G401 (cell line): Measurements from ENCODE around the gene STX1B. TPM values are rescaled to one million over a fixed set of nuclear protein-coding genes. Genes with fewer than 3 reads are reported as not detected.
"Not testable (repeated sequence)": the region's sequence is repeated elsewhere in the genome, so short reads cannot be mapped to it uniquely, and the experiment has no call there.

Experiments
- DNase-seq: peaks from one replicate; pipeline ENCODE4 v3.0.0-alpha.2; 2015; ENCODE audit warnings: low spot score
- in situ Hi-C: cut with HindIII; loops from 2 replicates; pipeline ENCODE4 v1.10.0; 2016; ENCODE audit warnings: low sequenced_read_pairs, mixed read lengths
- total RNA-seq: library from RNA; depleted of rRNA; stranded (reverse); fragments of >200 nt; shearing (Covaris generic); gene quantifications from 2 replicates; pipeline ENCODE4 v1.2.3, GENCODE V29; 2014

The STX1B gene
- total RNA-seq, 1 experiment from 2014 or later: 0.37 TPM

DNA sequence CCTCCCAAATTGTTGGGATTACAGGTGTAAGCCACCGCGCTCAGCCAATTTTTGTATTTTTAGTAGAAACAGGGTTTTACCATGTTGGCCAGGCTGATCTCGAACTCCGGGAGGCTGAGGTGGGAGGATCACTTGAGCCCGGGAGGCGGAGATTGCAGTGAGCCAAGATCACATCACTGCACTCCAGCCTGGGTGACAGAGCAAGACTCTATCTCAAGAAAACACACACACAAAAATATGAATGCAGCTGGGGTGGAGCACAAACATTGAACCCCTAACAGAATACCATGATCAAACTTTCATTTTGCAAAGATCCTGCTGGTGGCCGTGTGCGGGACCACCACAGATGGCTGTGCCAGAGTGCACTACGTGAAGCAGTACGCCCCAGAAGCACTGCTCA lies 7.3 kb upstream of the STX1B start:
- DNase-seq, in situ Hi-C loops: not testable (repeated sequence)

DNA sequence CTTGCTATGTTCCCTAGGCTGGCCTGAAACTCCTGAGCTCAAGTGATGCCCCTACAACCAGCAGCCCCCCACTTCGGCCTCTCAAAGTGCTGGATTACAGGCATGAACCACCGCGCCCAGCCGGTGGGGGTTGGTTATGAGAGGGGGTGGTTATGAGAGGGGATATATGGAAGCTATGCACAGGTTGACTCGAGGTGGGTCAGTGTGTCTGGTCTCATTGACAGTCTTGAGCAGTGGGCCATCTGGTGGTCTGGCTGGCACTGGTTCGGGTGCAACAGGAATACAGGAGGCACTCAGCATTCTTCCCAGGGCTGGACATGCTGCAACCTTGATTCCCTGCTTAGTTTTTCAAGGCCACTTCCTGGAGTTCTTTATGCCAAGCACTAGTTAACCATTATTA lies 5.6 kb upstream of the STX1B start:
- no peak for DNase-seq
- in situ Hi-C loops: no loop called here

DNA sequence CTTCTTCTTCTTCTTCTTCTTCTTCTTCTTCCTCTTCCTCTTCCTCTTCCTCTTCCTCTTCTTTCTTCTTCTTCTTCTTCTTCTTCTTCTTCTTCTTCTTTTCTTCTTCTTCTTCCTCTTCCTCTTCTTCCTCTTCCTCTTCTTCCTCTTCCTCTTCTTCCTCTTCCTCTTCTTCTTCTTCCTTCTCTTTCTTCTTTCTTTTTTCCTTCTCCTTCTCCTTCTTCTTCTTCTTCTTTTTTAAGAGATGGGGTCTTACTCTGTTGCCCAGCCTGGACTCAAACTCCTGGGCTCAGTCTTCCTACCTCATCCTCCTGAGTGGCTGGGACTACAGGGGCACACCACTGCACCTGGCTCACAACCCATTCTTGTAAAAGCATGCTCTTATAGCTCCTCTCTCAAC lies 2.9 kb upstream of the STX1B start:
- in situ Hi-C loops, DNase-seq: not testable (repeated sequence)

DNA sequence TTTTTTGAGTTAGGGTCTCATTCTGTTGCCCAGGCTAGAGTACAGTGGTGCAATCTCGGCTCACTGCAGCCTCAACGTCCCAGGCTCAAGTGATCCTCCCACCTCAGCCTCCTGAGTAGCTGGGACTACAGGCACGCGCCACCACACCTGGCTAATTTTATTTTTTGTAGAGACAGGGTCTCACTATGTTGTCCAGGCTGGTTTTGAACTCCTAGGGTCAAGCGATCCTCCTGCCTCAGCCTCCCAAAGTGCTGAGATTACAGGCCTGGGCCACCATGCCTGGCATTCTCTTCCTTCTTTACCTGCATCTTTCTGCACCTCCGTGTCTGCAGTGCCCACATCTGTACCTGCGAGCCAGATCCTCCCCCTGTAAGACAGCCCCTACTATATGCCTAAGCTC lies 1.4 kb upstream of the STX1B start:
- DNase-seq, in situ Hi-C loops: not testable (repeated sequence)

DNA sequence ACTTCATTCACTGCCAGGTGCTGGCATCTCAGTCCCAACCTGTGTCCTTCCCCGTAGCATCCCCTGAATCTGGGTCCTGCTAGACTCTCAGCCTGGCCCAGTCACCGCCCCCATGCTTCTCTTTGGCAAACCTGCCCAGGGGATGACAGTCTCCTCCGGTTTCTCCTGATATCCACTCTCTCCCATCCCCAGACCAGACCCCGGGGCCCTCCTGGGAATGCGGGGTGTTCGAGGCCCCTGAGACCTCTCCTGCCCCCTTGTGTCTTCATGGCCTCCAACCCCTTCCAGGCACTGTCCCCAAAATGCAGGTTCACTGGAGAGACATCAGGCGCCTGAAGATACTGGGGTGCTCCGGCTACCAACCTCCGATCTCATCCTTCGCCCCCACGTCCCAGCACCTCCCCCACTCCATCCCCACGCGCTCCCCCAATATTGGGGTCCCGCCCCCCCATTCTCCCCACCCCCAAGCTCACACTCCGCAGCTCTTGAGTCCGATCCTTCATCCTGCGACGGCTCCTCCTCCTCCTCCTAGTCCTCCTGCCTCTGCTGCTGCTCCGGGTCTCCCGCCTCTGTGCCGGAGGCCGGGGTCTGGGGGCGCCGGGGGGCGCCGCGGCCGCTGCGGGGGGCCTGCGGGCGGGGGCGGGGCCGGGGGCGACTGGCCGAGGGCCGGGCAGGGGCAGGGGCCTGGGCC lies 399 bp downstream of the STX1B start:
- in situ Hi-C loops: no loop called here
- peak; percentile 57 for DNase-seq

DNA sequence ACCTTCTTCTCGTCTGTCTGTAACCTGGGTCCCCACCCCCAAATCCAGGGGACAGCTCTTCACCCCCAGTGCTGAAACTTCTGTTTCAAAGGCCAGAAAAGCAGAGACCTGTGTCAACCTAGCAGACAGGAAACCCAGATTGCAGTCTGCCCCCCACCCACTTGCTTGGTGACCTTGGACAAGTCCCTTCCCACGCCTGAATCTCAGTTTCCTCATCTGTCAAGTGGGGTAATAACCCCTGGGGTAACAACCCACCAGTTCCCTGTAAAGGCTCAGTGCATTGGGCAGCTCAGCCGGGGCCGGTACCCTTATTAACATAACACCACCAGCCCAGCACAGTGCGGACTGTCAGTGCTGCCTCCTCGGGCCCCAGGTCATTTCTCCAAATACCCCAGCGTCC lies 1.3 kb downstream of the STX1B start:
- in situ Hi-C loops: no loop called here
- DNase-seq: no peak

DNA sequence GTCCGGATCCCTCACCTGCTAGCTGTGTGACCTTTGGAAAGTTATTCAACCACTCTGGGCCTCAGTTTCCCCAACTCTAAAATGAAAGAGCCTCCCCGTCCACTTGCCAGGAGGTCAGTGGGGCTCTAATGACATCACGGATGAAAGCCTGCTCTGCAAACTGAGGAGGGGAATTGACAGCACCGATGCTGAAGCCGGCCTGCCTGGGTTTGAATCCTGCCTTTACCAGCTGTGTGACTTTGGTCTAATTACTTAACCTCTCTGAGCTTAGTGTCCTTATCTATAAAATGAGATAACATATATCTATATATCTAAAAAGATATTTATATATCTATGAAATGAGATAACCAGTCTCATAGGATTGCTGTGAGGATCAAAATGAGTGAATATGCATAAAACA lies 1.9 kb downstream of the STX1B start:
- in situ Hi-C loops: no loop called here
- DNase-seq: no peak

DNA sequence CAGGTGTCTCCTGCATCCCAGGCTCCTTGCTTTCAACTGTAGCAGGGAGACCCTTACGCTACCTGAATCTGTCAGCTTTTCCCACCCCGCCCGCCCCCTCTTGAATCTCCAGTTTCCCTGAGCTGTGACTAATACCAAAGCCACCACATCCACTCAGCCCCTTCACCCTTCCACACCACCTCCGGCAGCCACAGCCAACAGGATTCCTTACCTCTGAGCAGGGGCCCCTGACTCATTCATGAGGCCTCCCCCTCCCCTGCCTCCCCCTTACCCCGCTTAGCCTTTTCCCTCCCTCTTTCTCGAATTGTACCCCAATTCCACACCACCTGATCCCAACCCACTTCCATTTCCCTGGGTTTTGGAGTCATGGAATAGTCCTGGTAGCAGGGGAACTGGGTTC lies 2.3 kb downstream of the STX1B start:
- DNase-seq: no peak
- in situ Hi-C loops: no loop called here

DNA sequence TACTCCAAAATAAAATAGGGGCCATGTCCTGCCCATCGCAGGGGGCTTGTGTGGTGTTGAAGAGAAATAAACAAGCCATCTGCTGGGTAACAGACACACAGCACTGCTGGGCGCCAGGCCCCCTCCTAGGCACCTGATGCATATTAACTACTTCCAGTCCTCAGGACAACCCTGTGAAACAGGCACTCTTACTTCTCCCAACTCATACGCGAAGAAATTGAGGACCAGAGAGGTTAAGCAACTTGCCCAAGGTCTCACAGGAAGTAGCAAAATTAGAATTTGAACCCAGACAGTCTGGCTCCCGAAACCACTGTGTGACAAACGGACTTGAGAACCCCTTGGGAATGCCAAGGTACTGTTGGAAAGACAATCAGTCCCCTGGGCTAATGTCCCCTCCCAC lies 2.8 kb downstream of the STX1B start:
- DNase-seq: no peak
- in situ Hi-C loops: no loop called here

DNA sequence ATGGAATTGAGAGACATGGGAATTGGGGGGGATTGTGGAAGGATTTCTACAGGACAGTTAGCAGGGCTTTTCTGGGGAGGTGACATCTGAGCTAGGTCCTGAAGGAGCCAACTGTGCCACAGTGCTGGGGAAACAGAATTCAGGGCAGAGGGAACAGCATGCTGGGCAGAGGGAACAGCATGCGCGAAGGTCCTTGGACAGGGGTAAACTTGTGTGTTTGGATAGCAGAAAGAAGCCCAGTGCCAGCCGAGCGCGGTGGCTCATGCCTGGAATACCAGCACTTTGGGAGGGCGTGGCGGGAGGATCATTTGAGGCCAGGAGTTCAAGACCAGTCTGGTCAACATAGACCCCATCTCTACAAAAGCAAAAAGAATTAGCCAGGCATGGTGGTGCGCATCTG lies 3.8 kb downstream of the STX1B start:
- in situ Hi-C loops: no loop called here
- DNase-seq: no peak

DNA sequence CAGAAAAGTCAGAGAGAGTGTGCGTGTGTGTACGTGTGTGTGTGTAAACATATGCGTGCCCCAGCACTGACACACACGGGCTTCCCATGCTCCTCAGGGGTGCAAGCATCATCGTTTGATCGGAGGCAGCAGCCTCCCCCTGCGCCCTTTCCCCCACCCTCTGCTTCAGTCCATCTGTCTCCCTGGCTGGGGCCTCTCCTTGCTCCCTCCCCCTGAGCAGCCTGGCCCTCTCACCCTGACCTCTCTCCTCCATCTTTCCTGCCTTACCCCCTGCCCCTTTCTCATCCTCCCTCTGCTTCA lies 4.4 kb downstream of the STX1B start:
- DNase-seq: peak; percentile 88
- in situ Hi-C loops: no loop called here

DNA sequence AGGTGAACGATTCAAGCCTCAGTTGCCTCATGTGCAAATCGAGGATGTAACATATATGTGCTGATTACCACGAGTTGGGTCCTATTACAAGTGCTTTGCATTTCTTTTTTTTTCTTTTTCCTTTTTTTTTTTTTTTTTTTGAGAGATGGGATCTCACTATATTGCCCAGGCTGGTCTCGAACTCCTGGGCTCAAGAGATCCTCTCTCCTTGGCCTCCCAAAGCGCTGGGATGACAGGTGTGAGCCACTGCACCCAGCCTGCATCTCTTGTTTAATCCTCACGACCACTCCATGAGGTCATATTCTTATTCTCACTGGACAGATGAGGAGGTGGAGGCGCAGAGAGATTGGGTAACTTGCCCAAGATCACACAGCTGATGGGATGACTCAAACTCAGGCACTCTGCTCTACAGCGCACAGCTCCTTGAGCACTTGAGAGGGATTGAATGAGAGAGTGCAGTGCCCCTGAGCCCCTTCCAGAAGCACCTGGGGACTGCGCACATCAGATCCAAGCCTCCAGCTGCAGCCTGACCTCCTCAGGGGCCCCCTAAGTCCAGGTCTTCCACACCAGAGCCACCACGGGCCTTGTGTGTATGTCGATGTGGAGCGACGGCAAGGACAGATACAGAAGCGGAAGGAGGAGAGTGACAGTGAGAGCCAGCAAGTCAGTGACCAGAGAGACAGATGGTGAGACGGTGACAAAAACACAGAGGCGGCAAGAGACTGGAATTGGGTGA lies 4.9 kb downstream of the STX1B start:
- DNase-seq: no peak
- in situ Hi-C loops: no loop called here

DNA sequence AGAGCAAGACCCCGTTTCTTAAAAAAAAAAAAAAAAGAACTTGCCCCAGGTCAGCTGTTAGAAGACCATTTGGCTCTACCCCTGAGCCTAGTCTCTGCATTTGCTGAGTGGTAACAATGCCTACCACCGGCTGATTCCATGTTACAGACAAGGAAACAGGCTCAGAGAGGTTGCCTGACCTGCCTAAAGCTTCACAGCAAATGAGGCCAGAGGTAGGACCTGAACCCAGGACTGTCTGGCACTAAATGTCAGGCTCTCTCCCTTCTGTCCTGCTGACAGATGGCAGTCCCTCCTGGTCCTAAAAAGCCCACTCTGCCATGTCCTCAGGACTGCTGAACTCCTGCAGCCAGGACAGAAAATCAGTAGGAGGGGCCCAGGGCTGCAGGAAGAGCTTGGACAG lies 5.8 kb downstream of the STX1B start:
- DNase-seq: no peak
- in situ Hi-C loops: no loop called here

DNA sequence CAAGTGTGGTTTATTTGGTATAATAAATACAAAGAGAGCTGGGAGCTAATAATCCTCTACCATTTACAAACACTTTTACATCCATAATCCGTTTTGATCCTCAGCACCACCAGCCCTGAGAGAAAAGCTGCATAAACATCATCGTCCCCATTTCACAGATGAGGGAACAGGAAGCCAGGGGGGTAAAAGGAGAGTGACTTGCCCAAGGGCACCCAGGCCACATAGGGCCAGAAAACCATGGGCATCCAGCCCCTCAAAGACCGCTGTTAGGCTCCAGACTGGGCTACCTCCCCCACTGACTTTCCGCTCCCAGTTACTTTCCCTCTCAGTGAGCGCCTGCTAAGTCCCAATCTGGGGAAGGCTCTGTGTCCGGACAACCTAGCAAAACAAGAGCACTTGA lies 6.7 kb downstream of the STX1B start:
- in situ Hi-C loops: no loop called here
- no peak for DNase-seq

DNA sequence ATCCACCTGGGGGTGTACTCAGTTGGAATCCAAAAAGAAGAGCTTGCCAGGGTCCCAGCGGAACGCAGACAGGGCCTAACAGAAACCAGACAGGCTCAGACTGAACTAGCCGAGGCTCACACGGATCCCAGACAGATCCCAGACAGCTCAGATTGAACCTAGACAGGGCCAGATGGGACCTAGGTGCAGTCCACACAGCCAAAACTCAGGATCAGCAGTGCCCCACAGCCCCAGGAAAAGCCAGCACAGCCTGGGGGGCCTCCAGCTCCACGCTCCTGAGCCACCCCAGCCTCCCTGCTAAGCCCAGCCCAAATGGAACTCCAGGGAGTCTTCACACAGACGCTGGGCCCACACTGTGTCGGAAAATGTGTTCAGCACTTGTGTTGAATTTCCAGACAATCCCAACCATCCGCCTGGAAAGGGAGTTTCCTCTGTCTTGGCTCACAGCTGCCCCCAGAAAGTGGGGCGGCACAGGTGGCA lies 7.5 kb downstream of the STX1B start:
- in situ Hi-C loops: no loop called here
- no peak for DNase-seq

DNA sequence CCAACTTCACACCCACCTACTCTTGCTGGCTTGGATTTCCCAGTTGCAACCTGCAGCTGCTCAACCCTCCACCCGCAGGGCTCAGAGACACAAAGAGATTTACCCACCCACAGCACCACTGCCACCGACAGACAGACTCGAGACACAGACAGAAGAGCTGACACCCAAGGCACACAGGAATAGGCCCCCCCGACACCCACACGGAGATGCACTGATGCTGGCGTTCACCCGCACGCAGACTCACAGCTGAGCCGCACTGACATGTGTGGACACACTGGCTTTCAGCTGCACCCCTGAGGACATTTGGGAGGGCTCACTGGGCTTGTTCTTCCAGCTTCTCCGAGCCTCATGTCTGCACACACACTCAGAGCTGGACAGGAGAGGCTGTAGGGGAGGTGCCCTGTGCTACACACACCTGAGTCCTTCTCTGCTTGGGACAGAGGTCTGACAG lies 8.2 kb downstream of the STX1B start:
- DNase-seq: peak; percentile 40
- in situ Hi-C loops: no loop called here

DNA sequence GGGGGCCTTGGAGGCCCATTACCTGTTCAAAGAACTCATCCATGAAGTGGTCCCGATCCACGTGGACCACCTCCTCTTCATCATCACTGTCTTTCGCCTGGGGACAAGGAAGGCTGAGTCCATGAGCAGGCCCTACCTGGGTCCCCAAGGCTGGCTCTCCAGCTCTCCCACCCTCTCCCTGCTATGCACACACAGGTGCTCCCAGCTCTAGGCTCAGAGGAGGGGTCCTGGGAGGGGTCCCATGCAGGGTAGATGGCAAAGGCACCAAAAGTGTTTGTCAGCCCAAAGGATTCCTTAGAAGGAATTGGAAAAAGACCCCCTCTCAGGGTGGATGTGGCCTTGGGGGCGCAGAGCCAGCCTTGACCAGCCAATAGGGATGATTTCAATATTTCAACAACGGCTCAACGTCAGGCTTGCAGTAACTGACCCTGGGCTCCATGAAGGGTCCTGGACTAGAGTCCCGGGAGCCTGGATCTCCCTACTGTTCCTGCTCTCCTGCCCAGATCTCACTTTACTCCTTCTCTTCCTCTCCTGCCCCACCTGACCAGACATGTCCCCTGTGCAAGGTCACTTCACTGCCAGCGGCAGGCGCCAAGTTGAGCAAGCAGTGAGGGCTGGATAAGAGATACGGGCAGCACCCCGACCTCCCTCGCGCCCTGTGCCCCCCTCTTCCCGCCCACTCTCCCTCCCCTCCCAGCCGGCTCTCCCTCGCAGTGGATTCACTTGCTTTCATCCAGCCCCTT lies 8.8 kb downstream of the STX1B start:
- DNase-seq: no peak
- in situ Hi-C loops: no loop called here

DNA sequence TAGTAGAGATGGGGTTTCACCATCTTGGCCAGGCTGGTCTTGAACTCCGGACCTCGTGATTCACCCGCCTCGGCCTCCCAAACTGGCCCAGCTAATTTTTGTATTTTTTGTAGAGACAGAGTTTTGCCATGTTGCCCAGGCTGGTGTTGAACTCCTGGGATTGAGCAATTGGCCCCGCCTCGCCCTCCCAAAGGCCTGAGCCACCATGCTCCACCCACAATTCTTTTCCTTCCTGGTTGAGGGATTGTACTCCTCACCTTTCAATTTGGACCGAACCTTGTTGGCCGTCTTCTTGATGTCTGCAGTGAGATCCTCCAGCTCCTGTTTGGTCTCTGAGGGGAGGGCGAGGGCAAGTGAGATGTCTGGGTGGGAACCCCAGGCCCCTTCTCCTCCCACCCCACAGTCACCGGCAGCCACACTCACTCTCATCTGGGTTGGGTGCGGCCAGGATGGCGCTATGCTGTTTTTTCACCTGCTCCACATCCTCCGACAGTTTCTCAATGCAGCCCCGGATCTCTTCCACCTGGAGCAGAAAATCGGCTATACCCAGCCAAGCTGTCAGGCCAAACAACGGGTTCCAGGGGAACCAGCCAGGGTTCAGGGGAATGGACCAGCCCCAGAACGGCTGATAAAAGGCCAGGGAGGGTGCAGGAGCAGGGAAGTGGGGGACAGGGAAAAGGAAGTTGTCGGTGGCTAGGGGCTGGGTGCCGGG lies 9.6 kb downstream of the STX1B start:
- in situ Hi-C loops: no loop called here
- no peak for DNase-seq

DNA sequence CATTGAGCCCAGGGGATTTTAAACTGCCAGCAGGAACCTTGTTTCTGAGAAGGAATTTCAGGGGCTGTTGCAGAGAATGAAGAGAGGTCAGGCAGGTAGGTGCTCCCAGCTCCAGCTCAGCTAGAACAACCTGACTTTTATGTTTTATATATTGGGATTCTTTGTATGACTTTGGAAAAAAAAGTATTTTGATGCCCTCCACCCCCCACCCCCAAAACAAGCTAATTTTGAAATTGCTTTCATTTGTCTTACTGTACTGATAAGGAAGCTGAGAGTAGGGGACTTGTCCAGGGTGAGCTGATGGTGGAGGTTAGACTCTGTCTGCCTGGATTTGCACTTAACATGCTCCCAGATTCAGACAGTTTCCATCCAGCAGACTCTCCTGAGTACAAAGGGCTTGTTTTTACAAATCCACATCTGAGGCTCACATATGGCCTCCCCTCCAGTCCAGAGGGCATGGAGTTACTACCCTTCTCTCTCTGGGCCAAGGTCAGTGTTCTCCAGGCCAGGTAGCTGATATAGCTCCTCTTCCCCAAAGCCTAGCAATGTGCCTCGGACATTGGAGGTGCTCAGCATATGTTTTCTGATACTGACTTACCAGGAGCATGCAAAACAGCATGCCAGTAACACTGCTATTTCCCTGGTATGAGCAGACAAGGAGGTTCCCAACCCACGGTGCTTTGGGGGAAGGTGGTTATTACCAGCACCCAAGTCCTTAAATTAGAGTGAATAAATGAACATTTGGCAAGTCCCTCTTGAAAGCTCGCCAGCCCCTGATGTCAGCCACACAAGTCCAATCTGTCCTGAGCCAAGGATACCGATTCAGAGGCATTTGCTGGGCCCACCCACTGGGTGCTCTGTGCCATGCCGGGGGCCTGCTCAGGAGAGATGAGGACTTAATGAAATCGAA lies 11.3 kb downstream of the STX1B start:
- DNase-seq: peak; percentile 82
- in situ Hi-C loops: no loop called here
